SK-N-MC (cell line): Measurements from ENCODE around the gene COPS2.

Experiments
- EZH2 ChIP-seq: fragments of 200-600 bp; sonication (generic); IDR thresholded peaks from one replicate; pipeline ENCODE4 v1.6.1; 2017; ENCODE audit warnings: antibody characterized with exemption
- POLR2AphosphoS5 ChIP-seq: IDR thresholded peaks from 2 replicates; pipeline ENCODE4 v1.6.1; 2012; ENCODE audit warnings: mild to moderate bottlenecking, low read depth, low read length, borderline replicate concordance

DNA sequence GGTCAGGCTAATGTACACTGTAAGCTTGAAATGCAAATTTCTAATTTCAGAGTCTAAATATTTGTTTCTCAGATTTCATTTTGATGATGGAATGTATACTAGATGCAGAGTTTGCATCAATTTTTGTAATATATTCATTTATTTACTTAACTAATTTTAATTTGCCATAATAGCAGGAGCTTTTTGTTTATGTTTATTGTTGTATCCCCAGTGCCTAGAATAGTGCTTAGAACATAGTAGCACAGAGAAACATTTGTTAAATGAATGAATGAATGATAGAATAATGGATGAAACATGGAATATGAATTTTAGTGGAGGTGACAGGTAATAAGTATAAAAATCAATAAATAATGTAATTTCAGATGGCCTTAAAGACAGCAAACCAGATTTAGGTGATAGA lies 9.5 kb upstream of the COPS2 start:
- TF ChIP-seq EZH2: no peak
- TF ChIP-seq POLR2AphosphoS5: no peak
